Measurements from ENCODE around the gene STX10. TPM values are rescaled to one million over a fixed set of nuclear protein-coding genes. Genes with fewer than 3 reads are reported as not detected.

STX10 gene
- total RNA-seq, 1 experiment from 2014 or later: 63.3 TPM

DNA sequence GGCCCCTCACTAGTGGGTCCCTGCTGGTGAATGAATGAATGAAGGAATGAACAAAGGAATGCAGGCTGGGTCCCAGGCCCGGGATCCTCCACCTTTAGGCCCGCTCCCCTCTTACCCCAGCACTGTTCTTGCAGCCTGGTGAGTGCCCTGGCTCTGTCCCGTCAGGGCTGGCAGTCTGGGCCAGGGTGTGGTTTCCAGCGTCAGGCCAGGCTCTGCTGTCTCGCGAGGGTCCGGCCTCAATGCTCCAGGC is 47.8 kb downstream of the STX10 start:
- no peak for DNase-seq (ENCODE audit: low spot score)
- H3K27ac ChIP-seq (ENCODE audit: low read depth, low read length, poor library complexity, severe bottlenecking): no peak overlapping the region
- no peaks in the 10 kb centered on the region for H3K9me3 ChIP-seq (ENCODE audit: low read depth, low read length, poor library complexity, severe bottlenecking)
- peaks cover 2% of the 10 kb centered on the region for H3K36me3 ChIP-seq (ENCODE audit: insufficient read depth, low read length, poor library complexity, severe bottlenecking)
- intact Hi-C loops (cut with micrococcal nuclease; ENCODE audit: unreplicated experiment): no loop called here
- no peak for TF ChIP-seq EZH2 (IDR thresholded peaks at IDR 0.05; ENCODE audit: borderline replicate concordance, low read depth, low read length, poor library complexity, severe bottlenecking)
- TF ChIP-seq, protein P1, sequence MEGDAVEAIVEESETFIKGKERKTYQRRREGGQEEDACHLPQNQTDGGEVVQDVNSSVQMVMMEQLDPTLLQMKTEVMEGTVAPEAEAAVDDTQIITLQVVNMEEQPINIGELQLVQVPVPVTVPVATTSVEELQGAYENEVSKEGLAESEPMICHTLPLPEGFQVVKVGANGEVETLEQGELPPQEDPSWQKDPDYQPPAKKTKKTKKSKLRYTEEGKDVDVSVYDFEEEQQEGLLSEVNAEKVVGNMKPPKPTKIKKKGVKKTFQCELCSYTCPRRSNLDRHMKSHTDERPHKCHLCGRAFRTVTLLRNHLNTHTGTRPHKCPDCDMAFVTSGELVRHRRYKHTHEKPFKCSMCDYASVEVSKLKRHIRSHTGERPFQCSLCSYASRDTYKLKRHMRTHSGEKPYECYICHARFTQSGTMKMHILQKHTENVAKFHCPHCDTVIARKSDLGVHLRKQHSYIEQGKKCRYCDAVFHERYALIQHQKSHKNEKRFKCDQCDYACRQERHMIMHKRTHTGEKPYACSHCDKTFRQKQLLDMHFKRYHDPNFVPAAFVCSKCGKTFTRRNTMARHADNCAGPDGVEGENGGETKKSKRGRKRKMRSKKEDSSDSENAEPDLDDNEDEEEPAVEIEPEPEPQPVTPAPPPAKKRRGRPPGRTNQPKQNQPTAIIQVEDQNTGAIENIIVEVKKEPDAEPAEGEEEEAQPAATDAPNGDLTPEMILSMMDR (conservative IDR thresholded peaks at IDR 0.05; ENCODE audit: low read depth, low read length): no peak
- no peaks in the 10 kb centered on the region for H3K27me3 ChIP-seq (replicated peaks; ENCODE audit: insufficient read depth, low read depth, low read length, poor library complexity)
- CTCF ChIA-PET: no interaction called here
- BruUV-seq (replicated peaks): no TSS peak
- POLR2A ChIA-PET (ENCODE audit: low non-redundant PET): no interaction called here
- H3K4me3 ChIP-seq (ENCODE audit: low read depth, low read length, poor library complexity, severe bottlenecking): no peak overlapping the region
- H3K4me1 ChIP-seq (ENCODE audit: insufficient read depth, low read length, poor library complexity, severe bottlenecking): peaks cover 4% of the 10 kb centered on the region

DNA sequence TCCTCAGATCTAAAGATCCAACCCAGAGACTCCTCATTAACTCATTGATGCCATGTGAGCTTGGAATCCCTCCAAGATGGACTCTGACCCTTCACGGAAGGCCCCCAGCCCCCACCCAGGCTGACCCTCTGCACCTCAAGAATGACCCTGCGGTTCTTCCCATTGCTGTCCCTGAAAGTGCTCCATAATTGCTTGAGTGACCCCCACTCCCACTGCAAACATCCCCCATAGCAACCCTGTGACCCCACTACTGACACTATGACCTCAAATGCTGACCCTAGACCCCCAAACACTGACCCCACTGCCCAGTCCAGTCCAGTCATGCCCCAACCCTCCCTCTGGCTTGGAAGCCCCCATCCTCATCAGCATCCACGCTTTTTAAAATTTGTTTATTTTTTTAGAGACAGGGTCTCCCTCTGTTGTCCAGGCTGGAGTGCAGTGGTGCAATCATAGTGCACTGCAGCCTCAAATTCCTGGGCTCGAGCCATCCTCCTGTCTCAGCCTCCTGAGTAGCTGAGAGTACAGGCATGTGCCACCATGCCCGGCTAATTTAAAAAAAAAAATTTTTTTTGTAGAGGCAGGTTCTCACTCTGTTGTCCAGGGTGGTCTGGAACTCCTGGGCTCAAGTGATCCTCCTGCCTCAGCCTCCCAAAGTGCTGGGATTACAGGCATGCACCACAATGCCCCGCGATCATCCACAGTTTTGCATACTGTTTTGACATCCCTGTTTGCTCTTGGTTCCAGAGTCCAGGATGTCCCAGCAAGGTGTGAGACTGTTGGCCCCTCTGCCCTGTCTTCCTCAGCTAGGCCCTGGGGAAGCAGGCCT is 48.4 kb downstream of the STX10 start:
- Histone ChIP-seq H3K27me3 (replicated peaks; ENCODE audit: insufficient read depth, low read depth, low read length, poor library complexity) (no peaks in the 10 kb centered on the region), H3K27ac (ENCODE audit: low read depth, low read length, poor library complexity, severe bottlenecking) (no peak overlapping the region), H3K4me1 (ENCODE audit: insufficient read depth, low read length, poor library complexity, severe bottlenecking) (peaks cover 4% of the 10 kb centered on the region), H3K4me3 (ENCODE audit: low read depth, low read length, poor library complexity, severe bottlenecking) (no peak overlapping the region), H3K36me3 (ENCODE audit: insufficient read depth, low read length, poor library complexity, severe bottlenecking) (no peaks in the 10 kb centered on the region), H3K9me3 (ENCODE audit: low read depth, low read length, poor library complexity, severe bottlenecking) (no peaks in the 10 kb centered on the region)
- no peak for DNase-seq (ENCODE audit: low spot score)
- ChIA-PET POLR2A (ENCODE audit: low non-redundant PET) (interaction anchor here (0.6 kb wide), 1 partner anchor 128 kb away, joined by 4 read pairs; no protein-coding TSS in a partner anchor), CTCF (no interaction called here)
- BruUV-seq (replicated peaks): no TSS peak
- intact Hi-C loops (cut with micrococcal nuclease; ENCODE audit: unreplicated experiment): no loop called here
- no peak for TF ChIP-seq EZH2 (IDR thresholded peaks at IDR 0.05; ENCODE audit: borderline replicate concordance, low read depth, low read length, poor library complexity, severe bottlenecking)
- TF ChIP-seq, protein P1 (conservative IDR thresholded peaks at IDR 0.05; ENCODE audit: low read depth, low read length): no peak

DNA sequence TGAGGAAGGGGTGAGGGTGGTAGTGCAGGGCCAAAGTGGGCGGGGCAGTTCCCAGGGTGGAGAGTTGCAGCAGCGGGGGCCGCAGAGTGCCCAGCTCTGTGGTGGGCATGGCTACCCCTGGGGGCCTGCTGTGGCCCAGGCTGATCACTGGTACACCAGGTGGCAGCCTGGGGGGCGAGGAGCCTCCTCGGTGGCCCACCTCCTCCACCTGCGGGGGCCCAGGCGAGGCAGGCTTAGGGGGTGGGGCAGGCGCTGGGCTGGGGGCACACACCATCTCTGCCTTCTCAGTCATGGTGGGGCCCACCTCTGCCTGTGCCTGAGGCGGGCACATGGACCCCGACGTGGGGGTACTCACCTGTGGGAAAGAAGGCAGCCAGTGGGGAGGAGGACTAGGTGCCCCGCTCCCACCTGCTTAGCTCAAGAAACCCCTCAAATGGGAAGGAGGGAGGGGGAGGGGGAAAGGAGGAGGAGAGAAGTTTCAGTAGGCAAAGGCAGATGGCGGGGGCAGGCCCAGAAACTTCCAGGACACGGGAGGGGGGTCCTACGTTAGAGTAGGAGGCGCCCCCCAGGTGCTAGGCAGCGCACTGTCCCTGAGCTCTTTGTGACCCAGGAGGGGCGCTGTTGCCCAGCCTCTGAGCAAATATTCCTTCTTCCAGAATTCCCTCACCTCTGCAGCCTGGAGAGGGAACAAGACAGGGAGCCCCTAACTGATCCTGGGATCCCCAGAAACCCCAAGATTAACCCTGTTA is 49.2 kb downstream of the STX10 start:
- intact Hi-C loops (cut with micrococcal nuclease; ENCODE audit: unreplicated experiment): no loop called here
- peaks cover 6% of the 10 kb centered on the region for H3K4me1 ChIP-seq (ENCODE audit: insufficient read depth, low read length, poor library complexity, severe bottlenecking)
- H3K4me3 ChIP-seq (ENCODE audit: low read depth, low read length, poor library complexity, severe bottlenecking): no peak overlapping the region
- DNase-seq (ENCODE audit: low spot score): no peak
- no TSS peak for BruUV-seq (replicated peaks)
- H3K9me3 ChIP-seq (ENCODE audit: low read depth, low read length, poor library complexity, severe bottlenecking): no peaks in the 10 kb centered on the region
- no peak for TF ChIP-seq EZH2 (IDR thresholded peaks at IDR 0.05; ENCODE audit: borderline replicate concordance, low read depth, low read length, poor library complexity, severe bottlenecking)
- TF ChIP-seq, protein P1 (conservative IDR thresholded peaks at IDR 0.05; ENCODE audit: low read depth, low read length): peak; percentile 38
- ChIA-PET POLR2A (ENCODE audit: low non-redundant PET) (interaction anchor here (0.6 kb wide), 1 partner anchor 127 kb away, joined by 4 read pairs; no protein-coding TSS in a partner anchor), CTCF (interaction anchor here (0.6 kb wide), 1 partner anchor 40 kb away, joined by 3 read pairs; no protein-coding TSS in a partner anchor)
- no peaks in the 10 kb centered on the region for H3K27me3 ChIP-seq (replicated peaks; ENCODE audit: insufficient read depth, low read depth, low read length, poor library complexity)
- H3K36me3 ChIP-seq (ENCODE audit: insufficient read depth, low read length, poor library complexity, severe bottlenecking): no peaks in the 10 kb centered on the region
- no peak overlapping the region for H3K27ac ChIP-seq (ENCODE audit: low read depth, low read length, poor library complexity, severe bottlenecking)

All from A673 (cell line).